MM.1S (cell line): ENCODE results near the gene GRIK4.

Experiments
- DNase-seq: peaks from one replicate; pipeline ENCODE4 v3.0.0-alpha.2; 2015
- H2AFZ ChIP-seq: fragments of 300-600 bp; sonication (generic); 2 replicates; pipeline ENCODE4 v1.6.0; 2016; ENCODE audit warnings: antibody characterized with exemption, low read length
- H3F3A ChIP-seq: fragments of 300-600 bp; sonication (generic); 2 replicates; pipeline ENCODE4 v1.6.1; 2016; ENCODE audit warnings: mild to moderate bottlenecking, antibody characterized with exemption, low read length, moderate library complexity, mixed read lengths; ENCODE audit not compliant: insufficient read depth
- H3K27ac ChIP-seq: fragments of 300-600 bp; sonication (generic); 2 replicates; pipeline ENCODE4 v1.5.1; 2016; ENCODE audit warnings: mild to moderate bottlenecking, low read length
- H3K27me3 ChIP-seq: fragments of 300-600 bp; sonication (generic); replicated peaks from 2 replicates; pipeline ENCODE4 v1.6.0; 2016; ENCODE audit warnings: low read length; ENCODE audit not compliant: insufficient read depth
- H3K36me3 ChIP-seq: fragments of 300-600 bp; sonication (generic); replicated peaks from 2 replicates; pipeline ENCODE4 v1.6.1; 2016; ENCODE audit warnings: mild to moderate bottlenecking, low read length, mixed read lengths; ENCODE audit not compliant: insufficient read depth
- H3K4me1 ChIP-seq: fragments of 300-600 bp; sonication (generic); 2 replicates; pipeline ENCODE4 v1.6.1; 2016; ENCODE audit warnings: low read length, mixed read lengths
- H3K4me2 ChIP-seq: fragments of 300-600 bp; sonication (generic); 2 replicates; pipeline ENCODE4 v1.6.0; 2016; ENCODE audit warnings: low read depth, low read length
- H3K4me3 ChIP-seq: fragments of 300-600 bp; sonication (generic); 2 replicates; pipeline ENCODE4 v1.5.1; 2016; ENCODE audit warnings: low read length, mixed read lengths
- H3K79me2 ChIP-seq: fragments of 300-600 bp; sonication (generic); 2 replicates; pipeline ENCODE4 v1.6.1; 2016; ENCODE audit warnings: mixed run types, low read length, mixed read lengths
- H3K9ac ChIP-seq: fragments of 300-600 bp; sonication (generic); 2 replicates; pipeline ENCODE4 v1.6.1; 2016; ENCODE audit warnings: low read length, mixed read lengths
- H3K9me2 ChIP-seq: fragments of 300-600 bp; sonication (generic); replicated peaks from 2 replicates; pipeline ENCODE4 v1.6.1; 2016; ENCODE audit warnings: mild to moderate bottlenecking, low read length, mixed read lengths; ENCODE audit not compliant: insufficient read depth
- H3K9me3 ChIP-seq: fragments of 300-600 bp; sonication (generic); replicated peaks from 2 replicates; pipeline ENCODE4 v1.6.1; 2016; ENCODE audit warnings: mild to moderate bottlenecking, low read length, mixed read lengths; ENCODE audit not compliant: insufficient read depth
- H4K20me1 ChIP-seq: fragments of 300-600 bp; sonication (generic); 2 replicates; pipeline ENCODE4 v1.6.1; 2016; ENCODE audit warnings: mild to moderate bottlenecking, low read length, moderate library complexity, mixed read lengths; ENCODE audit not compliant: insufficient read depth
- CTCF ChIP-seq: fragments of 300-600 bp; sonication (generic); IDR thresholded peaks from 2 replicates; pipeline ENCODE4 v1.5.1; 2016; ENCODE audit warnings: antibody characterized with exemption, low read length, mixed read lengths
- EZH2 ChIP-seq: fragments of 300-600 bp; sonication (generic); optimal IDR thresholded peaks from 2 replicates; pipeline ENCODE3; 2017; ENCODE audit warnings: low read depth, mild to moderate bottlenecking, antibody characterized with exemption, low read length, mixed read lengths
- EZH2phosphoT487 ChIP-seq: fragments of 300-600 bp; sonication (generic); IDR thresholded peaks from 2 replicates; pipeline ENCODE4 v1.6.1; 2018; ENCODE audit warnings: antibody characterized with exemption, low read length

GRIK4 gene

GRCh38 chr11:120467627-120468026 lies 43.9 kb upstream of the GRIK4 start:
- Histone ChIP-seq H3K4me1 (no peaks in the 10 kb centered on the region), H3K27ac (no peak overlapping the region), H3K9ac (no peak overlapping the region), H4K20me1 (no peaks in the 10 kb centered on the region), H3K9me3 (no peaks in the 10 kb centered on the region), H3K36me3 (peaks cover 11% of the 10 kb centered on the region), H3K4me2 (no peak overlapping the region), H3K27me3 (no peaks in the 10 kb centered on the region), H3K9me2 (no peaks in the 10 kb centered on the region), H3K4me3 (no peak overlapping the region), H3K79me2 (no peaks in the 10 kb centered on the region), H3F3A (no peaks in the 10 kb centered on the region), H2AFZ (no peak overlapping the region)
- no peak for TF ChIP-seq EZH2phosphoT487
- TF ChIP-seq EZH2: no peak
- no peak for TF ChIP-seq CTCF
- no peak for DNase-seq

- Histone ChIP-seq H3K4me2 (no peak overlapping the region), H3K4me1 (no peaks in the 10 kb centered on the region), H2AFZ (no peak overlapping the region), H3K79me2 (no peaks in the 10 kb centered on the region), H3F3A (no peaks in the 10 kb centered on the region), H3K9ac (no peak overlapping the region), H3K9me2 (no peaks in the 10 kb centered on the region), H3K4me3 (no peak overlapping the region), H3K9me3 (no peaks in the 10 kb centered on the region), H3K27me3 (no peaks in the 10 kb centered on the region), H4K20me1 (no peaks in the 10 kb centered on the region), H3K27ac (no peak overlapping the region), H3K36me3 (peaks cover 5% of the 10 kb centered on the region)
- no peak for DNase-seq
- no peak for TF ChIP-seq EZH2
- no peak for TF ChIP-seq CTCF
- no peak for TF ChIP-seq EZH2phosphoT487
These were observed 40.4 kb upstream of the GRIK4 start for GRCh38 chr11:120471131-120471530.

GRCh38 chr11:120471994-120472393 lies 39.6 kb upstream of the GRIK4 start:
- H3K4me3 ChIP-seq: no peak overlapping the region
- TF ChIP-seq CTCF (no peak), EZH2phosphoT487 (no peak), EZH2 (no peak)
- no peaks in the 10 kb centered on the region for H3K9me3 ChIP-seq
- no peak overlapping the region for H3K27ac ChIP-seq
- H3K4me2 ChIP-seq: no peak overlapping the region
- no peaks in the 10 kb centered on the region for H3K9me2 ChIP-seq
- no peak overlapping the region for H3K9ac ChIP-seq
- no peaks in the 10 kb centered on the region for H3K4me1 ChIP-seq
- H3K36me3 ChIP-seq: peaks cover 10% of the 10 kb centered on the region
- no peaks in the 10 kb centered on the region for H3K27me3 ChIP-seq
- H4K20me1 ChIP-seq: no peaks in the 10 kb centered on the region
- H3K79me2 ChIP-seq: no peaks in the 10 kb centered on the region
- no peaks in the 10 kb centered on the region for H3F3A ChIP-seq
- no peak overlapping the region for H2AFZ ChIP-seq
- DNase-seq: no peak
